ENCODE results near the gene CAMTA1. TPM values are rescaled to one million over a fixed set of nuclear protein-coding genes. Genes with fewer than 3 reads are reported as not detected.

Gene CAMTA1
- total RNA-seq, 1 donor from 2014 or later: 77.6 TPM

GRCh38 chr1:6961905-6962477, 176.7 kb downstream of the CAMTA1 start:
- Histone ChIP-seq H2AFZ (ENCODE audit: low read depth, low read length) (no peak overlapping the region), H3K9ac (ENCODE audit: low read length) (no peak overlapping the region), H3K4me1 (ENCODE audit: insufficient read depth, low read length) (peaks cover 6% of the 10 kb centered on the region), H3K79me2 (ENCODE audit: insufficient read depth, low read length) (no peaks in the 10 kb centered on the region), H3K9me3 (ENCODE audit: insufficient read depth, low read depth, low read length) (peaks cover 2% of the 10 kb centered on the region), H3K27ac (ENCODE audit: low read depth, low read length) (no peak overlapping the region), H3K36me3 (ENCODE audit: insufficient read depth, low read length) (no peaks in the 10 kb centered on the region), H3K27me3 (ENCODE audit: insufficient read depth, low read length) (peaks cover 47% of the 10 kb centered on the region), H4K20me1 (ENCODE audit: insufficient read depth, low read length) (no peaks in the 10 kb centered on the region), H3K4me3 (ENCODE audit: insufficient read depth, low read depth, low read length) (no peak overlapping the region), H3K4me2 (ENCODE audit: low read length) (no peak overlapping the region)
- H3K4me1 Mint-ChIP-seq (ENCODE audit: low read depth, unreplicated experiment): no peaks in the 10 kb centered on the region
- no peak overlapping the region for H3K27ac Mint-ChIP-seq (ENCODE audit: unreplicated experiment)
- no peaks in the 10 kb centered on the region for H3K36me3 Mint-ChIP-seq (ENCODE audit: low read depth, unreplicated experiment)
- DNase-seq (ENCODE audit: low read depth): no peak
- H3K27me3 Mint-ChIP-seq (ENCODE audit: low read depth, unreplicated experiment): peaks cover 38% of the 10 kb centered on the region
- H3K4me3 Mint-ChIP-seq (ENCODE audit: unreplicated experiment): peak overlapping the region; percentile 64
- FAIRE-seq: no peak
- no peaks in the 10 kb centered on the region for H3K9me3 Mint-ChIP-seq (ENCODE audit: unreplicated experiment)
- TF ChIP-seq EZH2 (IDR thresholded peaks at IDR 0.05; ENCODE audit: insufficient read depth, low read length): no peak
- TF ChIP-seq CTCF (IDR thresholded peaks at IDR 0.05; ENCODE audit: insufficient read depth, low read depth, low read length): no peak

GRCh38 chr1:6962478-6962995, 177.3 kb downstream of the CAMTA1 start:
- Histone ChIP-seq H3K27ac (ENCODE audit: low read depth, low read length) (no peak overlapping the region), H3K4me3 (ENCODE audit: insufficient read depth, low read depth, low read length) (no peak overlapping the region), H3K9ac (ENCODE audit: low read length) (no peak overlapping the region), H3K79me2 (ENCODE audit: insufficient read depth, low read length) (no peaks in the 10 kb centered on the region), H4K20me1 (ENCODE audit: insufficient read depth, low read length) (no peaks in the 10 kb centered on the region), H3K36me3 (ENCODE audit: insufficient read depth, low read length) (no peaks in the 10 kb centered on the region), H3K4me1 (ENCODE audit: insufficient read depth, low read length) (peaks cover 9% of the 10 kb centered on the region), H2AFZ (ENCODE audit: low read depth, low read length) (no peak overlapping the region), H3K27me3 (ENCODE audit: insufficient read depth, low read length) (peaks cover 44% of the 10 kb centered on the region), H3K4me2 (ENCODE audit: low read length) (no peak overlapping the region), H3K9me3 (ENCODE audit: insufficient read depth, low read depth, low read length) (peaks cover 2% of the 10 kb centered on the region)
- DNase-seq (ENCODE audit: low read depth) (no peak), FAIRE-seq (no peak)
- TF ChIP-seq EZH2 (IDR thresholded peaks at IDR 0.05; ENCODE audit: insufficient read depth, low read length) (no peak), CTCF (IDR thresholded peaks at IDR 0.05; ENCODE audit: insufficient read depth, low read depth, low read length) (no peak)
- H3K27ac Mint-ChIP-seq (ENCODE audit: unreplicated experiment): no peak overlapping the region
- H3K27me3 Mint-ChIP-seq (ENCODE audit: low read depth, unreplicated experiment): peaks cover 32% of the 10 kb centered on the region
- H3K4me1 Mint-ChIP-seq (ENCODE audit: low read depth, unreplicated experiment): peaks cover under 1% of the 10 kb centered on the region
- no peaks in the 10 kb centered on the region for H3K9me3 Mint-ChIP-seq (ENCODE audit: unreplicated experiment)
- H3K36me3 Mint-ChIP-seq (ENCODE audit: low read depth, unreplicated experiment): no peaks in the 10 kb centered on the region
- H3K4me3 Mint-ChIP-seq (ENCODE audit: unreplicated experiment): peak overlapping the region; percentile 27

All from astrocyte (in vitro differentiated cells and primary cell).